Measurements from ENCODE around the gene SYNGR3.

Gene SYNGR3

DNA sequence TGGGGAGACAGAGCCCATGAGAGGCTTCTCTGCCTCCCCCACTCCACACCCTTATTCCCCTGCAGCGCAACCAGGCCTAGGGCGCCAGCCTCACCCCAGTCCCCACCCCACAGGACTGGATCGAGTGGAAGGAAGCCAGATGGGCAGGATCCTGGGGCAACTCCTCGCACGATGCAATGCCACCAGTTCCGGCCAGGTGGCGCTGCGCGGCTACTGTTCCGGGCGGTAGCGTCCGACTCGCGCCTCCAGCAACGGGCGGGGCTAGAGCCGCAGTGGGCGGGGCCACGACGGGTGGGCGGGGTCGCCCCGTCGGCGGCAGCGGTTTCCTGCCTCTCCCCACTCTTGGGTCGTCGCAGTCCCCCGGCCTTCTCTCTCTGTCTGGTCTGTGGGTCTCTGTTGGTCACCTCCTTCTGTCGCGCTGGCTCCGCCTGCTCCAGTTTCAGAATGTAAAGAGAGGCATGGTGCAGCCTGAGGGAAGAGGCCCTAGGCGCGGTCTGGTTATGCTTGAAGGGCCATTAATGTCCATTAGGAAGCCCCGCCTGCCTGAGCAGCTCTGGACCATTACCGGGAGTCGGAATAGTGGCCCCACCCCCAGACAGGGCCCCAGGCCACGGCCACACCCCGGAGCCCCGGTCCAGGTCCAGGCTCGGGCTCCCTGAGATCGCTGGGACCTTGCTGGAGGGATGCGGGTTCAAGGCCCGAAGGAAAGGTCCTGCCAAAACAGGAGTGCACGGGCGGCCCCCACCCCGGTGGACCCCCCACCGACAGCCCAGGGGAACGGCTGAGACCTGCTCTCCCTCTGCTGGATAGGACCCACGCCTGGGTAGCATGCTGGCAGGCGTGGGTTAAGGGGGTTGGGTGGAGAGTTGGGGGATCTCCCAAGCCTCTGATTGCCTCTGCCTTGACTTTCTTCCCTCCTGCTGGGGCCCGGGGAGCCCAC lies 33.6 kb downstream of the SYNGR3 start:
- no peak for DNase-seq (ENCODE audit: low read depth, low spot score)
- ChIA-PET POLR2A (interaction anchor here (0.6 to 1.2 kb wide), 5 partner anchors 9 to 132 kb away, joined by 3 to 6 read pairs (median 4); partner anchors contain the start of genes NTHL1, TRAF7 and TSC2), CTCF (interaction anchor here (0.6 to 8.2 kb wide), 30 partner anchors 9 to 157 kb away, joined by 3 to 135 read pairs (median 5); partner anchors contain the start of genes NTHL1, PKD1, RAB26 and TSC2)
- TF ChIP-seq, protein P1, sequence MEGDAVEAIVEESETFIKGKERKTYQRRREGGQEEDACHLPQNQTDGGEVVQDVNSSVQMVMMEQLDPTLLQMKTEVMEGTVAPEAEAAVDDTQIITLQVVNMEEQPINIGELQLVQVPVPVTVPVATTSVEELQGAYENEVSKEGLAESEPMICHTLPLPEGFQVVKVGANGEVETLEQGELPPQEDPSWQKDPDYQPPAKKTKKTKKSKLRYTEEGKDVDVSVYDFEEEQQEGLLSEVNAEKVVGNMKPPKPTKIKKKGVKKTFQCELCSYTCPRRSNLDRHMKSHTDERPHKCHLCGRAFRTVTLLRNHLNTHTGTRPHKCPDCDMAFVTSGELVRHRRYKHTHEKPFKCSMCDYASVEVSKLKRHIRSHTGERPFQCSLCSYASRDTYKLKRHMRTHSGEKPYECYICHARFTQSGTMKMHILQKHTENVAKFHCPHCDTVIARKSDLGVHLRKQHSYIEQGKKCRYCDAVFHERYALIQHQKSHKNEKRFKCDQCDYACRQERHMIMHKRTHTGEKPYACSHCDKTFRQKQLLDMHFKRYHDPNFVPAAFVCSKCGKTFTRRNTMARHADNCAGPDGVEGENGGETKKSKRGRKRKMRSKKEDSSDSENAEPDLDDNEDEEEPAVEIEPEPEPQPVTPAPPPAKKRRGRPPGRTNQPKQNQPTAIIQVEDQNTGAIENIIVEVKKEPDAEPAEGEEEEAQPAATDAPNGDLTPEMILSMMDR (IDR thresholded peaks at IDR 0.05; ENCODE audit: insufficient read depth, low read length, missing control alignments): peak; percentile 98
- H3K4me3 ChIP-seq (ENCODE audit: low read depth, low read length): peak overlapping the region; percentile 46

DNA sequence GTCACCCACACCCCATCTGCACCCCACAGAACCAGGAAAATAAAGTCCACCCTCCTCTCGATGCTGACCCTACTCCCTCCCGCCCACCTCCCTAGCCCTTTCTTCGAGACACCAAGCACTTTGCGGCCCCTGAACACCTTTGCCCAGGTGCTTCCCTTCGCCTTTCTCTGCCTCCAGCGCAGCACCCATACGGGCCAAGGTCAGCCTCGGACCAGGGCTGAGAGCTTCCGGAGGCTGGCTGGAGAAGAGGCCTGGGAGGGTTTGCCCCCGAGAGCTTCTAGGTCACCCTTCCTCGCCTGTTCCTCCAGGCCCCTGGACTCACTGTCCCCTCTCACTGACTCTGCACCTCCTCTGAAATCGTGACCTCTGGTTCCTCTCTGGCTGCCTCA lies 34.3 kb downstream of the SYNGR3 start:
- TF ChIP-seq, protein P1 (IDR thresholded peaks at IDR 0.05; ENCODE audit: insufficient read depth, low read length, missing control alignments): no peak
- H3K4me3 ChIP-seq (ENCODE audit: low read depth, low read length): no peak overlapping the region
- no peak for DNase-seq (ENCODE audit: low read depth, low spot score)
- CTCF ChIA-PET: interaction anchor here (0.9 to 8.2 kb wide), 8 partner anchors 9 to 158 kb away, joined by 3 to 135 read pairs (median 12); partner anchors contain the start of gene RAB26
- POLR2A ChIA-PET: interaction anchor here (1.0 kb wide), 1 partner anchor 8 kb away, joined by 4 read pairs; no protein-coding TSS in a partner anchor

DNA sequence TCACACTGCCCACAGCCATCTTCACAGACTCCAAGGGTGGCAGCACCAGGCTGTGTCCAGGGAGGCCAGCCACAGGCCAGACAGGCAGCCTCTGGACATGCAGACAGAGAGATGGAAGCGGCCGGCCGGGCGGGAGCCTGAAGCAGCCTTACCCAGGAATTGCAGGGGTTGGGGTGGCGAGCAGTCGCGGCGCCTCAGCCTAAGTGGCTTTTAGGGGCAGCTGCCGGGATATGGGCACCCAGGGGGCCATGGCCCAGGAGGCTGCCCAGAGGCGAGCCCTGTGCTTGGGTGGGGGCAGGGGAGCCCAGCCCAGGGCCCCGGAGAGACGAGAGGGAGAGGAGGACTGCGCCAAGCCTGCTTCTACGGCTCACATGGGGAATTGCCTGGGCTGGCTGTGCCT lies 35.5 kb downstream of the SYNGR3 start:
- CTCF ChIA-PET: interaction anchor here (1.1 to 8.2 kb wide), 6 partner anchors 9 to 118 kb away, joined by 3 to 135 read pairs (median 25); partner anchors contain the start of genes NTHL1, RAB26 and TSC2

DNA sequence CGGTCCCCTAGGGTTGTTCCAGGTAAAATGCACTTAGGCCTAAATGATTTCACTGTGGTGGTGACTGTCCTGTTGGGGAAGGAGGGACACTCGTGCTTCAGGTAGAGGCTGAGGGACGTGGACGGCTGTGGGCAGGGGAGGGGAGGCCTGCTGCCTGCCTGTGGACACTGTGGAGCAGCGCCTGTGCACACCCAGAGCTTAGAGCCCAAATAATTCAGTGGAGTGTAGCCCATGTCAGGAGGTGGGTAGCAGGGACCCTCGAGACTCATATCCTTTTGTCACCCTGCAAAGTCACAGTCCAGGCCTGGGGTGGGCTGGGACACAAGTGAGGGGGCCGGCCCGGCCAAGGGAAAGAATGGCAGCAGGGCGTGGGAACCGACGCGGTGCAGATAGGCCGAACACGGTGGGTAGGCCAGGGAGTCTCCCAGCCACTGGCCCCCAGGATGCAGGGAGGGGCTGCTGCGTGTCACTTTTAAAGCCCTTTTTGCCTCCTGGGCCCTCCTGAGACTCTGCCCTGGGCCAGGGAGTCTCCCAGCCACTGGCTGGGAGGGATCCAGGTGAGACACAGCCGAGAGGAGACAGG lies 36.2 kb downstream of the SYNGR3 start:
- H3K4me3 ChIP-seq (ENCODE audit: low read depth, low read length): peak overlapping the region; percentile 83
- TF ChIP-seq, protein P1 (IDR thresholded peaks at IDR 0.05; ENCODE audit: insufficient read depth, low read length, missing control alignments): no peak
- ChIA-PET CTCF (interaction anchor here (1.3 to 8.2 kb wide), 3 partner anchors 9 to 118 kb away, joined by 3 to 135 read pairs (median 13); partner anchors contain the start of gene RAB26), POLR2A (interaction anchor here (1.8 kb wide), 1 partner anchor 129 kb away, joined by 11 read pairs; the partner anchor contains the start of gene TRAF7)
- no peak for DNase-seq (ENCODE audit: low read depth, low spot score)

More for the DNA sequence above, 35.5 kb downstream of the SYNGR3 start:
- no peak for DNase-seq (ENCODE audit: low read depth, low spot score)
- POLR2A ChIA-PET: no interaction called here
- TF ChIP-seq, protein P1 (IDR thresholded peaks at IDR 0.05; ENCODE audit: insufficient read depth, low read length, missing control alignments): no peak
- no peak overlapping the region for H3K4me3 ChIP-seq (ENCODE audit: low read depth, low read length)

DNA sequence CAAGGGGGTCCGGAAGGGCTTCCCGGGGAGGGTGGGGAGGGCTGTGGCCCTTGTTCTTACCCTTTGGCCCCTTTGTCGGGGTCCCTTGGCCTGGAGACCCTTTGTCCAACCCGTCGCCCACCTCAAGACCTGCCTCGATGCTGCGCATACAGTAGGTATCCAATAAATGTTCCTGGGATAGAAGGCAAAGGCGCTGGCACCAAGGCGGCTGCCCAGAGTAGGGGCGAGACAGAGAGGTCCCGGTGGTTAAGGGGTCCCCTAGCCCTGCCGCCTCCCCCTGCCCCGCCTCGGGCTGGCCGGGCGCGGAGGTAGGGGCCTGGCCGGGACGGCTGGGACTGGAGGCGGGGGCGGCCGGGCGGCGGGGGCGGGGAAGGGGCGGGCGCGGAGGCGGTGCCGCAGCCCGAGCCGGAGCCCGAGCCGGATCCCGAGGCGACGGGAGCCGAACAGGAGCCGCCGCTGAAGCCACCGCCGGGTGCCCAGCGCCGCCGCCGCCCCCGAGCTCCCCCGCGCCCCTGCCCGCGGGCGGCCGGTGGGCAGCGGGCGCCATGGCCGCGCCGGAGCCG lies 36.8 kb downstream of the SYNGR3 start, which contains the start of gene NHERF2:
NHERF2 (plus strand) TSS at position 442 of the 563 bp plus-strand sequence; CDS start at position 546, 104 bp downstream.
- TF ChIP-seq, protein P1 (IDR thresholded peaks at IDR 0.05; ENCODE audit: insufficient read depth, low read length, missing control alignments): no peak
- ChIA-PET CTCF (interaction anchor here (1.1 to 3.1 kb wide), 2 partner anchors 10 to 30 kb away, joined by 6 to 13 read pairs; no protein-coding TSS in a partner anchor), POLR2A (interaction anchor here (1.8 kb wide), 1 partner anchor 129 kb away, joined by 11 read pairs; the partner anchor contains the start of gene TRAF7)
- DNase-seq (ENCODE audit: low read depth, low spot score): no peak
- peak within 1 kb of the TSS; percentile 83 for H3K4me3 ChIP-seq (ENCODE audit: low read depth, low read length)

All from AG04449 (cell line).